Inferior parietal cortex (tissue), 1 donor: ENCODE results near the gene LAMA5.

Source experiments
- DNase-seq: peaks from one replicate; pipeline ENCODE4 v3.0.0-alpha.2; 2016; ENCODE audit errors: extremely low spot score

The LAMA5 gene

GRCh38 chr20:62328684-62329388, 38.3 kb downstream of the LAMA5 start:
- no peak for DNase-seq

- no peak for DNase-seq
Observed at GRCh38 chr20:62327726-62328495, 39.2 kb downstream of the LAMA5 start.

DNA sequence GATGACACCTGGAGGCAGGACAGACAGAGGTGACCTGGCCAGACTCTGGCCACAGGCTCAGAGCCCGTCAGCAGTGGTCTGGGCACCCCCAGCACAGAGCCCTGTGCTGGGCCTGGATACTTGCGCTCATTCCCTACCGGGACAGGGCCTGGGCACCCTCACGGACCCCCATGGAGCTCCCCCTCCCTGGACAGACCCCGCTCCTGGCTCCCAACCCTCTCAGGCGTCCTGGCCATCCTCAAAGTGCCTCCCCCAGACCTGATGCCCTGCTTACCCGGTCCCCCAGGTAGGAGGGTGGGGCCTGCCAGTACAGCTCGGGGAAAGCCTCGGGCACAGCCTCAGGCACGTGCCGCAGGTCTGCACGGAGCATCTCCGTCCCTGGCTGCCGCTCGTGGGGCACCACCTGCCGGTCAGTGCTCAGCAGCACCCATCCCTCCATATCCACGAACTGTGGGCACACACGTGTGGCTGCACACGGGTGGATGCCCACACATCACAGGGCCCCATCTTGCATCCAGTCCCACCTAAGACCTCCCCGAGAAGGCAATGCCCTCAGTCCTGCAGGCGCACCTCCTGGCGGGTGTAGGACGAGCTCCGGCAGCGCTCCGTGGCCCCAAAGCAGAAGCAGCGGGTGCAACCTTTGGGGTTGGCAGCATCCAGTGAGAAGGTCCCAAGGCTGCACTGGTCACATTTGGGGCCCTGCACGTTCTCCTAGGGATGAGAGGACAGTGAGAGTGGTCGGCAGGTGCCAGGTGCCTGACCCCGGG, 40.0 kb downstream of the LAMA5 start:
- no peak for DNase-seq

DNA sequence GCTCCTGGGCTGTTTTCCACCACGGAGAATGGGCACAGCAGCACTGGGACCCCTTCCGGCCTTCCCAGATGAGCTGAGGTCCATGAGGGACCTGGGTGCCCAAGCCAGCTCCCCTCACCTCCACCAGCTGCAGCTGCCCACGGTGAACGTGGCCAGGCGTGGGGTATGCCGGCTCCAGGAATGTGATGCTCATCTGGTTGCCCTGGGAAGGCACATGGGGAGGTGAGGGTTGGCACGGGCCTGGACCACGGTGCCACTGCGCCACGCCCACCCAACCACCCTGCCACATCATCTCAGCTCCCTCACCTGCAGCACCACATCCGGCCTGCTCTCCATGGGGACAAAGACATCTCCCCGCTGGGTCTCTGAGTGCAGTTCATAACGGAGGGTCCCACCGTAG, 40.6 kb downstream of the LAMA5 start:
- no peak for DNase-seq

GRCh38 chr20:62325172-62325905, 41.8 kb downstream of the LAMA5 start:
- no peak for DNase-seq

GRCh38 chr20:62323980-62324906, 42.9 kb downstream of the LAMA5 start:
- no peak for DNase-seq

DNA sequence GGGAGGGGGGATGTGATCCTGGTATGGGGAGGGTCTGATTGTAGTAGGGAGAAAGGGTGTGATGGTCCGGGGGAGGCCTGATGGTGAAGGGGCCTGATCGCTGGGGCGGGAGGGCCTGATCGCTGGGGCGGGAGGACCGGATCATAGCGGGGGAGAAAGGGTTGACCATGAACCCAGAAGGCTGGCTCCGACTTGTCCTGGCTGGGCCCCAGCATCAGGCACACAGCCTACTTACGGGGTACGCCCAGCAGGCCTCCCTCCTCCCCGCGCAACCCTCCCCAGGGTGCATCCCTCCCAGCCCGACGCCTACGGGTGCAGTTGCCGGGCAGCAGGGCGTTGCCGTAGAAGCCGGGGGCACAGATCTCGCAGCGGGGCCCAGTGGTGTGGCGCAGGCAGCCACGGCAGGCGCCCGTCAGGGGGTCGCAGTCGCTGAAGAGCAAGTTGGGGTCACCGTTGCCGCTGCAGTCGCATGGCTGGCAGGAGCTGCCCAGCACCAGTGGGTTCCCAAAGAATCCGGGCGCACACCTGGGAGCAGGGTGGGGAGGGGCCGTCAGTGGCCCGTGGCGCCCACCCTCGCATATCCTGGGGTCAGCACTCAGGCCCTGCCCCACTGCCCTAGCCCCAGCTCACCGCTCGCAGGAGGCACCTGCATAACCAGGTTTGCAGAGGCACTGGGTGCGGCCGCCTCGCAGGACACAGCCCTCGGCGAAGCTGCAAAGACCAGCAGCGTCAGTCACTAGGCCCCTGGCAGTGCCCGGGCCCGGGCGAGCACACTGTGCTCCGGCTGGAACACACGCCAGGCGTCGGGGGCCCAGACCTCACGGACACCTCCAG, 43.7 kb downstream of the LAMA5 start:
- DNase-seq, result no peak

- no peak for DNase-seq
Observed at GRCh38 chr20:62322492-62323041, 44.5 kb downstream of the LAMA5 start.

GRCh38 chr20:62321975-62322374, 45.1 kb downstream of the LAMA5 start:
- DNase-seq, result no peak

DNA sequence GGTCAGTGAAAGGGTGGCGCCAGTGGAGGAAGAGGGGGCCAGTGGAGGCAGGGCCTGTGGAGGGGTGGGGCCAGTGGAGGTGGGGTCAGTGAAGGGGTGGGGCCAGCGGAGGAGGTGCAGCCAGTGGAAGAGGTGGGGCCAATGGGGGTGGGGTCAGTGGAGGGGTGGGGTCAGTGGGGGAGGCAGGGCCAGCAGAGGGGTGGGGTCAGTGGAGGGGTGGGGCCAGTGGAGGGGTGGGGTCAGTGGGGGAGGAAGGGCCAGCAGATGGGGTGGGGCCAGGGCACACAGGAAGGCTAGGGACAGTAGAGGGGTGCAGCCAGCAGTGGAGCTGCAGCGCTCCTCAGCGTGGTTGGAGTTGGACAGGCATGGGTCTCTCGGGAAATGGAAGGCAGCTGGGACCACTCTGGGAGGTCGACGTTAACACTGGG, 45.6 kb downstream of the LAMA5 start:
- no peak for DNase-seq

DNA sequence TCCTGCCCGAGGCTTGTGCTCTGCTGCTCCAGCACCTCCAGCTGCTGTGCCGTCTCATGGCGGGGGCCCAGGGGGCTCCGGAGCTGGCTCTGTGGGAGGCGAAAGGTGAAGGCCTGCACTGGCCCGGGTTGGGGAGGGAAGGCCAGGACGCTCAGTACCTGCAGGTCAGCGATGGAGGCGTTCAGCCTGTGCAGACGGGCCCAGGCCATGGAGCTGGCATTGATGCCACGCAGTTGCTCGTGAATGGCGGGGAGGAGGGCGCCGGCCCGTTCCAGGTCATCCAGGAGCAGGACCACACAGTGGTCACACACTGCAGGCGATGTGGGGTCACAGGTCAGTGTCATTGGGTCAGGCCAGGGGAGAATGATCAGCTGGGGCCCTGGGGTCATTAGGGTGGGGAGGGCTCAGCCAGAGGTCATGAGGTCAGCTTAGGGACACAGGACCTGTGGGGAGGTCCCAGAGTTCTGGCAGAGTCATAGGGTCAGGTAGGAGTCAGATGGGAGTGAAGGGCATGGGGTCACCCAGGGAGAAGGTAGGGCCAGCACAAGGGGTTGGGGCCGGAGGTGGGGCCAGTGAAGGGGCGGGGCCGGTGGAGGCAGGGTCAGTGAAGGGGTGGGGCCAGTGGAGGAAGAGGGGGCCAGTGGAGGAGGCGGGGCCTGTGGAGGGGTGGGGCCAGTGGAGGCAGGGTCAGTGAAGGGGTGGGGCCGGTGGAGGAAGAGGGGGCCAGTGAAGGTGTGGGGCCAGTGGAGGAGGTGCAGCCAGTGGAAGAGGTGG, 46.3 kb downstream of the LAMA5 start:
- DNase-seq, result no peak

DNA sequence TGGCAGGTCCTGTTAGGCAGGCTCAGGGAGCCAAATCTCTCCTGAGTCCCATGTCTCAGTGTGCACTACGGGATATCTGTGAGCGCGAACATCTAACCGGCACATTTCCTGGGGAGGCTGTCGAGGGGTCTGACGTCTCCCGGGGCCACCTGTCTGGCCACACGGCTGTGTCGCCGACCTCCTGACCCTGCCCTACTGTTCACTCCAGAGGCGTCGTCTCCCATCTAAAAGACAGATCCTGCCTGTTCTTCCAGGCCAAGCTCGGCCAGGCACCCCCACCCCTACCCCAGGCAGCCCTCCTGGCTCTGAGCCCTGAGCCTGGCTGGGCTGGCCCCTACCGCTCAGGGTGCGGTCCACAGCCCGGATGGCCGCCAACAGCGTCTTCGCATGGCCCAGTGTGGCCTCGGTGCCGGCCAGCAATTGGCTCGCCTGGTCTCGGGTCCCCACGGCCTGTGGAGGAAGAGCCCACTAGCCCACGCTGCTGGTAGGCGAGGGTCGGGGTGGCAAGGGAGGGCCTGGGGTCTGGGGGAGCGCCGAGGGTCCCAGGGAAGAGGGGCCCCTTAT, 47.7 kb downstream of the LAMA5 start:
- DNase-seq, result no peak

GRCh38 chr20:62318400-62319345, 48.4 kb downstream of the LAMA5 start:
- no peak for DNase-seq

- no peak for DNase-seq
Observed at GRCh38 chr20:62317167-62317655, 49.9 kb downstream of the LAMA5 start.

DNA sequence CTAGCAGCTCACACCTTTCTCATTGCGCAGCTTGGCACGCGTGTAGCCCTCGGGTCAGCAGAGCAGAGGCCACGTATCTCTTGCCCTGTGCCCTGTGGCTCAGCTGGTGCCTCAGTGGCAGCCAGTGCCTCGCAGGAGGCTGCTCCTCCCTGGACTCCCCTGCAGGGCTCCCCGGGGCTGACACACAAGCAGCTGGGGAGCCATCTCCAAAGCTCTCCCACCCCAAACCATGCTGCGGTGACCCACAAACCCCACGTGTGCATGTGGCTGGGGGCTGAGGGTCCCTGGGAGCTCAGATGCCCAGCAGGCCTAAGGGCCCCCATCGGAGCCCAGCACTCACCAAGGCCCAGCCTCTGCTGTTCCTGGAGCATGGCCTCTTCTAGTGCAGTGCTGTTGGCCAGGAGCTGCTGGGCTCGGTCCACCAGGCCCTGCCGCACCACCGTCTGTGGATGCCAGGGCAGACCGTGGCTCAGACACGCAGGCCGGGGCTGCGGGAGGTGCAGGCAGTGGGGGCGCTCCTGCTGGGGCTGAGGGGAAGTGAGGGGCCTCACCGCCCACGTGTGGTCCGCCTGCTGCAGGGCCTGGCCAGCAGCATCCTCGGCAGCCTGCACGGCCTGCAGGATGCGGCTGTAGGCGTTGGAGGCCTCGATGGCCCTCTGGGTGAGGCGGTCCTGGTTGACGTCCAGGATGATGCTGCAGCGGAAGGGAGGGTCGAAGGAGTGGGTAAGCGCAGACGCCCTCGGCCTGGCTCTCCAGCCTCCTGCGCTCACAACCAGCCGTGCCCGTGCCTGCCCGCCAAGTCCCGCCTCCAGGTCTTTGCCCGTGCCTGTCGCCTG, 50.6 kb downstream of the LAMA5 start:
- DNase-seq, result no peak

- no peak for DNase-seq
Observed at GRCh38 chr20:62315773-62316172, 51.3 kb downstream of the LAMA5 start.
